GM18505 (cell line): ENCODE measurements around the gene SREBF2.
"Not testable (repeated sequence)": the region's sequence is repeated elsewhere in the genome, so short reads cannot be mapped to it uniquely, and the experiment has no call there.

Source experiments
- ATAC-seq: cut with Tn5 transposase; IDR thresholded peaks from one replicate; pipeline ENCODE4 v1.9.1; 2021; ENCODE audit not compliant: unreplicated experiment
- POLR2A ChIP-seq: IDR thresholded peaks from 4 replicates; pipeline ENCODE4 v1.6.1; 2011; ENCODE audit warnings: borderline replicate concordance; ENCODE audit not compliant: insufficient read depth, insufficient read length; ENCODE audit errors: extremely low read depth

Gene SREBF2

DNA sequence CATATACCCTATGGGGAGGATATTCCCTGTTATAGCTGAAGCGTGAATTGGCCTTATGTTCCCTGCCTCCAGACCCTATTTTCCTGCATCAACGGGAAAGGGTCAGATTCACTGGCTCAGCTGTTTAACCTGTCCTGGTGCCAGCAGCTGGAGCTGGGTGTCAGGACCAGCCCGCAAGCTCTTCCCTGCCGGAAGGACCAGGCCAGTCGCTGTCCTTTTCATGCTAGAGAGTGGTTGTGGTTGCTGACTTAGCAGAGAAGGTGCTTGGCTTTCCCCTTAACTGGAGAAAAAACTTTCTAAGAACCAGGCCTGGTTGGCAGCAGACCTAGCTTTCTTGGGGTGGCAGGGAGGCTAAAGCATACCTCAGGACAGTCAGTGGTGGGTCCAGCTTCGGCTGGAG lies 5.2 kb upstream of the SREBF2 start:
- no peak for TF ChIP-seq POLR2A
- no peak for ATAC-seq

DNA sequence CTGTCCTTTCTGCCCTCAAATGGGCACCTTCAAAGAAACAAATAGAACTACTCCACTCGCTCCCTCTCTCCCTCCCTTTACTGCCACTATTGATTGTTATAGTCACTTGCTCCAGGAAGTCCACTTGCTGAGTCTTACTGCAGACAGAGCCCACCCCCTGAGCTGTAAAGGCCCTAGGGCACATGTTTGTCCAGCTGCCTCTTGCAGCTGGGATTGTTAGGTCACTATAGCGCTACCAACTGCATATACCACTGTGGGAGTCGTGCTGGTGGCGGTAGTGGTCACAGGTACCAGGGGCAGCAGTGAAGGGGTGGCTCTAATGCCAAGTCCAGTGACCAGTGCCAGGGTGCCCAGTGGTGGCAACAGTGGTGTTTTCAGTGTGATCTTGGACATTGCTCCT lies 4.4 kb upstream of the SREBF2 start:
- no peak for ATAC-seq
- no peak for TF ChIP-seq POLR2A

DNA sequence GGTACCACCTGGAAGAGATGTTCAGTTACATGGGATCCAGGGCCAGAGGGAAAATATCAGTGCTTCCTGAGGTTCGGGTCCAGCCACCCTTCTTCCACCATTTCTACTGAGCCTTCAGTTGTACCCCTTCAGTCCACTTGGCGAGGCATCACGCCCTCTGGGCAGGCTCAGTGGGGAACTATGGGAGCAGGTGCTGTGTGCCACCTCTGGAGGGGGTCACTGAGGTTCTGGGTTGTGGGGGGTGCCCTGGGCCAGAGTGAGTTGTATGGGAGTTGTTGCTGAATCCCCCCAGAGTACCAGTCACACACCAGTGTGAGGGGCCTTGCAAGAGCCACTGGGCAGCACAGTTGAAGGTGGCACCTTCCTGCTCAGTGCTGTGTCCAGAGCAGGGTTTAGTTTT lies 2.7 kb upstream of the SREBF2 start:
- no peak for TF ChIP-seq POLR2A
- no peak for ATAC-seq

DNA sequence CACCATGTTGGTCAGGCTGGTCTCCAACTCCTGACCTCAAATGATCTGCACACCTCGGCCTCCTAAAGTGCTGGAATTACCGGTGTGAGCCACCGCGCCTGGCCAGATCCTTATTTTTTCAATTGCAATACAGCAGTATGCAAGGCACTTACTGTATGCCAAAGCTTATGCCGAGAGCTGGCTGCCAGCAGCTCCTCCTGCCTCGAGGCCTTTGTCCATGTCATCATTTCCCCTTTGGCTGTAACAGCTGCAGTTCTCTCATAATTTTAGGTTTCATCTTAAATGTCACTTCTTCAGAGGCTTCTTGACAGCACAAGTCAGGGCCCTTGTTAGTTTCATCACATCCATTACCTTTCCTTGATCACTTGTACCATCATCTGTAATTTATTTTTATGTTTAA lies 1.5 kb upstream of the SREBF2 start:
- TF ChIP-seq POLR2A = no peak
- ATAC-seq = no peak

DNA sequence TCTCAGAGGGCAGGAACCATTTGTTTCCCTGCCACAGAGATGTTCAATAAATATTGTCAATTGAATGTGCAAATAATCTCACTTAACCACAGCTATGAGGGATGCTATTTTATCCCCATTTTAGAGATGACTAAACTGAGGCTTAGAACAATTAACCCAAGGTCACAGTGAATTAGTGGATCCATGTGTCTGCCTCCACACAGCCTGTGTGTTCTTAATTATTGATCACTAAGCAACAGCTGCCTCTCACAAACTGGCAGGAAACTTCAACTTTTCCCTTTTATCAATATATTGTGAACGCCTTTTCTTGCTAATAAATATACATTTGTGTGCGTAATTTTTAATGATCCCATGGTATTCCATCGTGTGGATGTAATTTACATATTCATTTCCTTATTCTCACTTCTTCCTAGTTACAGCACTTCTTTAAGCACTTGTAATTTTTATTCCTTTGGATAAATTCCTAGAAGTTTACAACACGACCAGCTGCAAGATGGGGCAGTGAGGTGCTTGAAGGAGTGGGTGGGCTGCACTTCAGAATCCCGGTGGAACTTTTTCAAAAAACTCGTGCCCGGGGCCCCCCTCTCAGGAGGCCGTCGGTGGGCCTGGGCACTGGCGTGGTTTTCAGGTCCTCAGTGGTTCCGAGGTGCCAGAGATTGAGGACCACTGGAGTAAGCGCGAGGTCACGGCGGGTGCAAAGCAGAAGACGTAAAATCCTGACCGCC lies 915 bp upstream of the SREBF2 start:
- ATAC-seq = peak; percentile 2
- no peak for TF ChIP-seq POLR2A

DNA sequence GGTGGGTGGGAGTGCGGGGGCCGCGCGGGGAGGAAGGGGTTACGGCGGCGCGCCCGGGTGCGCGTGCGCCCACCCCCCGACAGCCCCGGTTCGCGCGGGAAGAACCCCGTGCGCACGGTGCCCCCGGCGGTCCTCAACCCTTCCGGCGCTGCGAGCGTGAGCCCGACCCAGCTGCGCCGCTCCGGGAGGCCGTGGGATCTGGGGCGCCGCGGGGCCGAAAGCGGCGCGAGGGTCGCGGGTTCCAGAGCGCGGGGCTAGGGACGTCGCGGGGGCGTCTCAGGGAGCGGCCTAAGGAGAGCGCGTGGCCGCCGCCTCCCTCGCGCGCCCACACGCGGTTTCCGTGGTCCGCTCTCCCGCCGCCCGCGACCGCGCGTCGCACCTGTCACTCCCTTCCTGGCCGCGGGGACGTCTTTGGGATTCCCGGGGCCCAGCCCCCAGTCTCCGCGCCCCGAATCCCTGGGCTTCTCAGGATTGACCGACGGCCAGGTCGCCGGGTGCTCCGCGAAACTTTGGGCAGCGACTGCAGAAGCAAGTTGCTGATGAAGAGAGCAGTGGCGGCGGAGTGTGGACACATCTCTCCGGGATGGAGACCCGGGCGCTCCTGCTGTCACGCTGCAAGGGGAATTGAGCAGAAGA lies 582 bp downstream of the SREBF2 start:
- TF ChIP-seq POLR2A = no peak
- peak; percentile 26 for ATAC-seq

DNA sequence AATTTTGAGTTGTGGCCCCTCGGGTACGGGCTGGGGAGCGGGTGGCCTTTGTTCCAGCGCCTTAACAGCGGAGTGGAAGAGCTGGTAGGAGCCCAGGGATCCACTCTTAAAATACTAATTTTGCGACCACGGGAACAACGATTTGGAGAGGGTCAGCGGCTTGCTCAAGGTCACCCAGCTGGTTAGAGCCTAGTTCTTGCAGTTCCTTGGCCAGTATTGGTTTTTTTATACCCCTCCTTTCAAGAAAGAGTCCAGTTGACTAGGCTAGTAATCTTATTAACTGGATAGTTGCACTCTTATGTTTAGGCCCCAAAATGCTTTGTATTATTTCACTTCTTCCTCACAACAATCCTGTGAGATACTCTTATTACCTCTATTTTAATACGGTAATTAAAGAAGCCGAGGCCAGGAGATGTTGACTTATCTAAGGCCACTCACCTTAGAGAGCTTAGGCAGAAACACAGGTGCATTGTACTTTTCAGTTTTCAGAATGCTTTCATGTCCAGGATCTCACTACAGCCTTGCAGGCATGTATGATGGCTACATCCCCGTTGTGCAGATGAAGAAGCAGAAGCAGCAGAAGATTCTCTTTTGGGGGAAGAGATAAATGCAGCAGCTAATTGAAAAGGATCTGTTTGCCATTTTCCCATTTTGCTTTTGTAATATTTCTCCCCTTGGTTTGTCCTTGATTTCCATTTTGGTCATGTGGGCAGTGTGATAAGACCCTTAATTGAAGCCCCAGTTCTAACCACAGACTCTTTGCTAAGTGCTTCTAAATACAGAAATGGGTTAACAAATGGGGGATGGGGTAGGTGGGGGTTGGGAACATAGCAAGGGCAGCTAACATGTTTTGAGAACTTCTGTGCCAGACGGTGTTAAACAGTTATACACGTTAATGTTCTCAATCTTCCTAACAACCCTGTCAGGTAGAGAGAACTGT lies 1.4 kb downstream of the SREBF2 start:
- ATAC-seq = no peak
- no peak for TF ChIP-seq POLR2A

DNA sequence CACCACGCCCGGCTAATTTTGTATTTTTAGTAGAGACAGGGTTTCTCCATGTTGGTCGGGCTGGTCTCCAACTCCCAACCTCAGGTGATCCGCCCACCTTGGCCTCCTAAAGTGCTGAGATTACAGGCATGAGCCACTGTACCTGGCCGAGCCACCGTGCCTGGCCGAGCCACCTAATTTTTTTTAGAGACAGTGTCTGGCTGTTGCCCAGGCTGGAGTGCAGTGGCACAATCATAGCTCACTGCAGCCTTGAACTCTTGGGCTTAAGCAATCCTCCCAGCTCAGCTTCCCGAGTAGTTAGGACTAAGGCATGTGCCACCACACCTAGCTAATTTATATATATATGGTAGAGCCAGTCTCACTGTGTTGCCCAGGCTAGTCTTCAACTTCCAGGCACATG lies 2.6 kb downstream of the SREBF2 start:
- ATAC-seq = not testable (repeated sequence)

DNA sequence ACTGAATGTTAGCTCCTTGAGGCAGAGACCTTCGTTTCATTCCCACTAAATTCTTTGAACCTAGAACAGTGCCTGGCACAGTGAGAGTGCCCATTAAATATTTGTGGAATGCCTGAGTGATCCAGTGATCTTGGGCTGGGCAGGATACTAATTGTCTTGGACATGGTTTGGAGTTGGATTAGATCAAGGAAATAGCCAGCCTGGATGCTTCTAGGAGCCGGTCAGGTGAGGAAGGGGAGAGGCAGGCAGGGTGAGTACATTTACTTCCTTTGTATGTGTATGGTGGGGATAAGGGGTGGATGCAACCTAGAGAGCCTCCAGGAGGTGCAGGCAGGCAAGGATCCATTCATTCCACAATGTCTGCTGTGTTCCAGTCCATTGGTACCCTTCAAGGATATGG lies 3.6 kb downstream of the SREBF2 start:
- ATAC-seq = no peak
- TF ChIP-seq POLR2A = no peak

DNA sequence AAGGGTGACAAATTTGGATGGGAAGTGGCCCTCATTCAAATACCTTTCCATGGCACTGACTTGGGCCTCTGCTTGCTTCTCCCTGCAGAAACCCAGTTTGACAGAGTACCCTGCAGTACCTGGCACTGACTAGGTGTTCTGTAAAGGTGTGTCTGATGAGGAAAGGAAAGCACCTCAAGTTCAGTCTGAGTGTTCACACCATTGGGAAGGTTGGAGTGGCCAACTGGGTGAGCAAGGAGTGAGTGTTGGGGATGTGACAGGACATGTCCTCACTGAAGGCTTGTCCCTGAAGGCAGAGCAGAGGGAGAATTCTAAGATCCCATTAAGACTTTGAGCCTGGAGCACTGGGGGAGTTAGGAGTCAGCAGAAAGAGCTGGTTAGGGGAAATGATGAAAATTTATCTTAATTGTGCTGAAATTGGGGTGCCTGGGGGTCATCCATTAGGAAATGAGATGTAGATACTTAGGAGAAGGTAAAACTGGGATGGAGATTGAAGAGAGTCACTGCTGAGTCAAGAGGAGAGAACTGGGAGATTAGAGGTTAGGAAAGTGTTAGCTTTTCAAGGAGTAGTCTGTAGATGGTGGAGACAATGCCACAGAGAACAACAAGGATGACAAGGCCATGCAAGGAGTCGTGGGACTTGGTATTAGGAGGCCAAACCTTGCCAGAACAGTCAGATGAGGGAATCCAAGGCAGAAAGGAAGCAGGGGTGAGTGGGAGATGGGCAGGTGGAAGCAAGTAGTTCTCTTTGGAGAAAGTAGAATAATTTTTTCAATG lies 6.1 kb downstream of the SREBF2 start:
- TF ChIP-seq POLR2A = peak; percentile 17
- no peak for ATAC-seq

DNA sequence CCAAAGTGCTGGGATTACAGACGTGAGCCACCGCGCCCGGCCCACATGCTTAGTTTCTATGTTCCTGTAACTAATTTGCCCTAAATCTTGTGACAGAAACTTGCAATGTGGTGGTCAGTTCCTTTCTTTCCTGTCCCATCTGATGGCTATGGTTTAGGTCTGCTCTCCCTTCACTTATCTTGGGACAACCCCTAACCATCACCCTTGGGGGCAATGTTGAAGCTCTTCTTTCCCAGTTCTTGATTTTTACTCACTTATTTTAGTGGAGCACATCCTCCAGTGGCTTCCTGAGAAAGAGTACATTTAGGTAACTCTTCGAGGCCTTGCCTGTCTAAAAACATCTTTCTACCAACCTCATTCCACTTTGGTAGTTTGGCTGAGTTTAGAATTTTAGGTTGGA lies 7.3 kb downstream of the SREBF2 start:
- TF ChIP-seq POLR2A = no peak
- no peak for ATAC-seq

DNA sequence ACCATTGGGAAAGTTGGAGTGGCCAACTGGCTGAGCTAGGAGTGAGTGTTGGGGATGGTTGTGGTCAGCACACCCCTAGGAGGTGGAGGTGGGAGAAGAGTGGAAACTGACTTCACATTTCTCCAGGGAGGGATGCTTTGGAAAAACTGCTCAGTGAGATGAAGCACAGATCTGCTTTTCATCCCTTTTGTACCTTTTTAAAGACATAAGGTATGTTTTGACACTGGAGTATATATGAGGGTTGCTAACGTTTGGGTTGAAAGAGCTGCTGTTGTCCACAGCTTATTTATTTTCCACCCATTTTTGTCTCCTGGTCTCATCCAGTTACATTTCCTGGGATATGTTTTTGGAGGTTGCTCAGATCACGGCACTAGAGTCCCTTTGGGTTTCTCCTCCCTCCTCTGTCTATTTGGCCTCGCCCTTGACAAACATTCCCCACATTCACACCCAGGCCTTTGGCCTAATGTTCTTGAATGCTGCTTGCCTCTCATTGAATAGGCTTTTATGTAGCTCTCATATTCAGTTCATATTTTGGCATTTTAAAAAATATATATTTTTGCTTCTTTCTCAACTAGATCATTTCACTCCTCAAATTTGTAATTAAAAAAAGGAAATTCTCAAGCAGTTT lies 8.3 kb downstream of the SREBF2 start:
- no peak for TF ChIP-seq POLR2A
- no peak for ATAC-seq
